IMR-90 (cell line): Measurements from ENCODE around the gene NYAP1. TPM values are rescaled to one million over a fixed set of nuclear protein-coding genes. Genes with fewer than 3 reads are reported as not detected.

Experiments
- ATAC-seq: fragments of 200-7000 bp; cut with Tn5 transposase; 2 replicates; pipeline ENCODE4 v1.9.1; 2020; ENCODE audit warnings: low read depth, mild to moderate bottlenecking, moderate library complexity
- BruUV-seq: library from RNA; stranded (reverse); fragments of 400-500 nt; replicated peaks from 2 replicates; lab custom pipeline; 2021; lab: Mats Ljungman, UMichigan
- CTCF ChIA-PET: fragments of 300-600 bp; formaldehyde crosslinking; extraction: SDS; loops from one replicate; lab custom pipeline; 2021; ENCODE audit warnings: antibody characterized with exemption; lab: Yijun Ruan, JAX
- POLR2A ChIA-PET: fragments of 300-600 bp; sonication (Branson Sonifier 250); formaldehyde crosslinking; loops from one replicate; lab custom pipeline; 2022; ENCODE audit warnings: antibody characterized with exemption; ENCODE audit not compliant: unreplicated experiment; lab: Charles Lee
- DNase-seq: peaks from one replicate; pipeline ENCODE4 v3.0.0; 2013
- H2AFZ ChIP-seq: replicated peaks from 2 replicates; pipeline ENCODE3; 2013; ENCODE audit warnings: low read length, mild to moderate bottlenecking; ENCODE audit not compliant: poor library complexity
- H2AK5ac ChIP-seq: 2 replicates; pipeline ENCODE4 v1.6.1; 2013; ENCODE audit warnings: low read depth, low read length, inconsistent platforms
- H2AK9ac ChIP-seq: replicated peaks from 2 replicates; pipeline ENCODE3; 2013; ENCODE audit warnings: mild to moderate bottlenecking, low read depth, low read length, moderate library complexity; ENCODE audit not compliant: poor library complexity
- H2BK120ac ChIP-seq: 2 replicates; pipeline ENCODE4 v1.6.1; 2013; ENCODE audit warnings: low read depth, low read length, inconsistent platforms
- H2BK15ac ChIP-seq: 3 replicates; pipeline ENCODE4 v1.6.1; 2013; ENCODE audit warnings: low read depth, low read length, inconsistent platforms
- H2BK20ac ChIP-seq: 2 replicates; pipeline ENCODE4 v1.6.1; 2013; ENCODE audit warnings: low read depth, mild to moderate bottlenecking, inconsistent platforms, low read length, moderate library complexity
- H2BK5ac ChIP-seq: 2 replicates; pipeline ENCODE4 v1.6.1; 2013; ENCODE audit warnings: mild to moderate bottlenecking, low read depth, low read length, inconsistent platforms; ENCODE audit not compliant: poor library complexity, severe bottlenecking
- H3K14ac ChIP-seq: replicated peaks from 2 replicates; pipeline ENCODE4 v1.6.1; 2013; ENCODE audit warnings: low read depth, low read length, inconsistent platforms
- H3K18ac ChIP-seq: 2 replicates; pipeline ENCODE4 v1.6.1; 2013; ENCODE audit warnings: low read depth, low read length, control low read depth
- H3K23ac ChIP-seq: 2 replicates; pipeline ENCODE4 v1.6.1; 2013; ENCODE audit warnings: low read depth, low read length, inconsistent platforms
- H3K27ac ChIP-seq: 2 replicates; pipeline ENCODE4 v1.5.1; 2013; ENCODE audit warnings: mild to moderate bottlenecking, control low read depth, low read length; ENCODE audit not compliant: insufficient read depth
- H3K27me3 ChIP-seq: 2 replicates; pipeline ENCODE4 v1.6.1; 2013; ENCODE audit warnings: low read length; ENCODE audit not compliant: control insufficient read depth, insufficient read depth
- H3K36me3 ChIP-seq: 2 replicates; pipeline ENCODE4 v1.6.1; 2013; ENCODE audit warnings: low read length, mixed read lengths; ENCODE audit not compliant: control insufficient read depth, insufficient read depth
- H3K4ac ChIP-seq: 2 replicates; pipeline ENCODE4 v1.6.1; 2013; ENCODE audit warnings: low read depth, low read length, inconsistent platforms
- H3K4me1 ChIP-seq: 2 replicates; pipeline ENCODE4 v1.6.1; 2013; ENCODE audit warnings: low read length, mixed read lengths; ENCODE audit not compliant: control insufficient read depth, insufficient read depth
- H3K4me2 ChIP-seq: 2 replicates; pipeline ENCODE4 v1.6.1; 2013; ENCODE audit warnings: low read depth, mild to moderate bottlenecking, control low read depth, low read length, moderate library complexity
- H3K4me3 ChIP-seq: 2 replicates; pipeline ENCODE4 v1.5.1; 2013; ENCODE audit warnings: low read depth, mild to moderate bottlenecking, control low read depth, low read length, moderate library complexity; ENCODE audit not compliant: insufficient read depth
- H3K56ac ChIP-seq: 2 replicates; pipeline ENCODE4 v1.6.1; 2013; ENCODE audit warnings: low read length, inconsistent platforms; ENCODE audit not compliant: insufficient read depth; ENCODE audit errors: extremely low read depth
- H3K79me1 ChIP-seq, 2 experiments: 2 replicates each; pipeline ENCODE4 v1.6.1; 2013; ENCODE audit warnings: low read length in 2 of 2, inconsistent platforms in 1 of 2, low read depth in 1 of 2
- H3K9ac ChIP-seq: 2 replicates; pipeline ENCODE4 v1.6.1; 2013; ENCODE audit warnings: low read depth, low read length, control low read depth
- H3K9me1 ChIP-seq: 2 replicates; pipeline ENCODE4 v1.6.1; 2013; ENCODE audit warnings: low read length, inconsistent platforms; ENCODE audit not compliant: insufficient read depth
- H3K9me3 ChIP-seq: 2 replicates; pipeline ENCODE4 v1.6.1; 2013; ENCODE audit warnings: low read length; ENCODE audit not compliant: control insufficient read depth, insufficient read depth
- H4K20me1 ChIP-seq: 2 replicates; pipeline ENCODE4 v1.6.1; 2013; ENCODE audit warnings: low read length, inconsistent platforms; ENCODE audit not compliant: insufficient read depth
- H4K5ac ChIP-seq: 2 replicates; pipeline ENCODE4 v1.6.1; 2013; ENCODE audit warnings: mild to moderate bottlenecking, low read depth, low read length, control low read depth
- H4K8ac ChIP-seq, 2 experiments: 2 replicates each; pipeline ENCODE4 v1.6.1; 2013; ENCODE audit warnings: low read depth in 2 of 2, low read length in 2 of 2, control low read depth in 1 of 2, inconsistent platforms in 1 of 2
- H4K91ac ChIP-seq: 2 replicates; pipeline ENCODE4 v1.6.1; 2013; ENCODE audit warnings: low read depth, low read length, inconsistent platforms; ENCODE audit not compliant: insufficient read depth
- BHLHE40 ChIP-seq: fragments of 150-350 bp; IDR thresholded peaks from 2 replicates; pipeline ENCODE4 v1.6.1; 2016; ENCODE audit warnings: mild to moderate bottlenecking, low read depth, low read length
- CEBPB ChIP-seq: IDR thresholded peaks from 2 replicates; pipeline ENCODE4 v1.6.1; 2012; ENCODE audit warnings: low read depth, low read length, improper control_type of control experiment
- CHD1 ChIP-seq: IDR thresholded peaks from 2 replicates; pipeline ENCODE4 v1.6.1; 2012; ENCODE audit warnings: low read depth, low read length, improper control_type of control experiment
- ELK1 ChIP-seq: fragments of 150-350 bp; IDR thresholded peaks from 2 replicates; pipeline ENCODE4 v1.6.1; 2016; ENCODE audit warnings: low read depth, mild to moderate bottlenecking, low read length, moderate library complexity, borderline replicate concordance
- FOS ChIP-seq: fragments of 150-350 bp; IDR thresholded peaks from 2 replicates; pipeline ENCODE4 v1.6.1; 2016; ENCODE audit warnings: low read depth, low read length
- MAFK ChIP-seq: IDR thresholded peaks from 2 replicates; pipeline ENCODE4 v1.6.1; 2012; ENCODE audit warnings: low read depth, low read length, improper control_type of control experiment
- MAZ ChIP-seq: IDR thresholded peaks from 2 replicates; pipeline ENCODE4 v1.6.1; 2012; ENCODE audit warnings: low read depth, mild to moderate bottlenecking, low read length, improper control_type of control experiment, moderate library complexity, borderline replicate concordance
- MXI1 ChIP-seq: IDR thresholded peaks from 2 replicates; pipeline ENCODE4 v1.6.1; 2012; ENCODE audit warnings: low read depth, mild to moderate bottlenecking, low read length, moderate library complexity, borderline replicate concordance
- NFE2L2 ChIP-seq: fragments of 150-350 bp; IDR thresholded peaks from 2 replicates; pipeline ENCODE4 v1.6.1; 2016; ENCODE audit warnings: low read depth, mild to moderate bottlenecking, low read length
- POLR2A ChIP-seq: IDR thresholded peaks from 2 replicates; pipeline ENCODE4 v1.6.1; 2012; ENCODE audit warnings: mild to moderate bottlenecking, low read depth, low read length
- RAD21 ChIP-seq: IDR thresholded peaks from 2 replicates; pipeline ENCODE4 v1.6.1; 2012; ENCODE audit warnings: low read length, improper control_type of control experiment
- RCOR1 ChIP-seq: IDR thresholded peaks from 2 replicates; pipeline ENCODE4 v1.6.1; 2012; ENCODE audit warnings: mild to moderate bottlenecking, low read length, improper control_type of control experiment; ENCODE audit not compliant: insufficient replicate concordance
- RFX5 ChIP-seq: IDR thresholded peaks from 2 replicates; pipeline ENCODE4 v1.8.0; 2012; ENCODE audit warnings: low read depth, mild to moderate bottlenecking, low read length, moderate library complexity
- SMC3 ChIP-seq: fragments of 150-350 bp; IDR thresholded peaks from 2 replicates; pipeline ENCODE4 v1.6.1; 2016; ENCODE audit warnings: low read depth, mild to moderate bottlenecking, antibody characterized with exemption, low read length, moderate library complexity
- USF2 ChIP-seq: fragments of 150-350 bp; IDR thresholded peaks from 2 replicates; pipeline ENCODE4 v1.6.1; 2017; ENCODE audit warnings: mild to moderate bottlenecking, antibody characterized with exemption, low read length, low read depth
- WGBS, 2 experiments: methylation state at CpG; one replicate each; pipeline versions ENCODE4 v1.1.5 to v1.1.7; 2013; ENCODE audit warnings: missing lambda C conversion rate in 2 of 2; ENCODE audit not compliant: insufficient read length in 1 of 2; ENCODE audit errors: extremely low coverage in 2 of 2; 5-methylcytosine and 5-hydroxymethylcytosine counted together
- dilution Hi-C: fragments of 300-500 bp; cut with HindIII; formaldehyde crosslinking; loops from one replicate; pipeline ENCODE4 v1.14.3; 2018; ENCODE audit warnings: low sequenced_read_pairs; ENCODE audit not compliant: unreplicated experiment
- in situ Hi-C: fragments of 300-500 bp; cut with MboI; formaldehyde crosslinking; loops from 3 replicates; pipeline ENCODE4 v1.14.3; 2019; ENCODE audit warnings: low sequenced_read_pairs, inconsistent platforms, mixed read lengths
- intact Hi-C: fragments of 100-400 bp; cut with micrococcal nuclease; formaldehyde crosslinking; loops from 2 replicates; pipeline ENCODE4 v1.10.0; 2022
- polyA plus RNA-seq, 3 experiments: library from polyadenylated mRNA; depleted of rRNA; stranded (reverse); fragments of >200 nt; gene quantifications; 2 replicates each; pipeline ENCODE4 v1.2.3, GENCODE V29; 2012; ENCODE audit warnings: low replicate concordance in 1 of 3
- total RNA-seq: library from RNA; depleted of rRNA; stranded (reverse); fragments of >200 nt; gene quantifications from 2 replicates; pipeline ENCODE4 v1.2.3, GENCODE V29; 2012

NYAP1 gene
- total and polyA plus RNA-seq, 2 of the 4 experiments (the other 2 are of a cell fraction): 0.18 to 1.3 TPM

GRCh38 chr7:100489824-100490223, 6.1 kb downstream of the NYAP1 start:
- CTCF ChIA-PET: interaction anchor here (0.6 kb wide), 1 partner anchor 52 kb away, joined by 4 read pairs; no protein-coding TSS in a partner anchor
- dilution Hi-C loops: no loop called here

More at GRCh38 chr7:100489824-100490223, 6.1 kb downstream of the NYAP1 start:
- H3K4me2 ChIP-seq: no peak overlapping the region
- no peak overlapping the region for H2BK5ac ChIP-seq
- no peaks in the 10 kb centered on the region for H3K9me3 ChIP-seq
- H2AFZ ChIP-seq: peak overlapping the region; percentile 67
- peaks cover 12% of the 10 kb centered on the region; the same call in 1 of the 2 replicates for H3K27me3 ChIP-seq
- no peaks in the 10 kb centered on the region for H3K79me1 ChIP-seq
- H3K36me3 ChIP-seq: no peaks in the 10 kb centered on the region
- H2BK20ac ChIP-seq: no peak overlapping the region
- H2AK5ac ChIP-seq: no peak overlapping the region
- H2BK120ac ChIP-seq: no peak overlapping the region
- BruUV-seq: no TSS peak
- DNase-seq: peak; percentile 96
- no peak overlapping the region for H3K56ac ChIP-seq
- no peak for TF ChIP-seq USF2
- TF ChIP-seq FOS: no peak
- no peak for TF ChIP-seq CEBPB
- TF ChIP-seq NFE2L2: no peak
- no peak for TF ChIP-seq CHD1
- no peak for TF ChIP-seq SMC3
- no peak for TF ChIP-seq POLR2A
- no peak for TF ChIP-seq RCOR1
- peak; percentile 93 for TF ChIP-seq MAZ
- peak; percentile 53; the same call in 1 of the 2 replicates for TF ChIP-seq RFX5
- no peak for TF ChIP-seq ELK1
- TF ChIP-seq RAD21: no peak
- 0 out of 2 replicates have a peak, but pooled peaks have one; percentile 29 for TF ChIP-seq MXI1
- TF ChIP-seq BHLHE40: no peak
- no peak for TF ChIP-seq MAFK
- peak; percentile 95 for ATAC-seq
- peak overlapping the region; percentile 96 for H2AK9ac ChIP-seq
- no peaks in the 10 kb centered on the region; the same call in 1 of the 2 replicates for H3K4me1 ChIP-seq
- no peaks in the 10 kb centered on the region for H3K9me1 ChIP-seq
- no peak overlapping the region for H3K18ac ChIP-seq
- H3K23ac ChIP-seq: no peak overlapping the region
- H4K5ac ChIP-seq: no peak overlapping the region
- H3K27ac ChIP-seq: no peak overlapping the region
- POLR2A ChIA-PET: no interaction called here
- no peak overlapping the region for H3K14ac ChIP-seq
- no peak overlapping the region for H3K4ac ChIP-seq
- H4K8ac ChIP-seq: no peak overlapping the region
- 0 out of 2 replicates have a peak, but pooled peaks cover 3% of the 10 kb centered on the region for H4K20me1 ChIP-seq
- intact Hi-C loops: loop anchor here (5.0 kb wide), 1 partner anchor 57 kb away; no protein-coding TSS in a partner anchor
- H3K4me3 ChIP-seq: no peak overlapping the region
- no CpG with 5 or more reads among the region's 9 CpGs for WGBS, 2 experiments
- in situ Hi-C loops: no loop called here
- H2BK15ac ChIP-seq: no peak overlapping the region
- no peak overlapping the region for H4K91ac ChIP-seq
- H3K9ac ChIP-seq: no peak overlapping the region
